ENCODE data around the gene WDFY3. TPM values are rescaled to one million over a fixed set of nuclear protein-coding genes. Genes with fewer than 3 reads are reported as not detected.
A peak's percentile ranks its signal among the peaks of the same experiment; 100 is the strongest.

WDFY3 gene
- total and polyA plus RNA-seq, 2 experiments from 2014 or later = 8.0 to 89.0 TPM

DNA sequence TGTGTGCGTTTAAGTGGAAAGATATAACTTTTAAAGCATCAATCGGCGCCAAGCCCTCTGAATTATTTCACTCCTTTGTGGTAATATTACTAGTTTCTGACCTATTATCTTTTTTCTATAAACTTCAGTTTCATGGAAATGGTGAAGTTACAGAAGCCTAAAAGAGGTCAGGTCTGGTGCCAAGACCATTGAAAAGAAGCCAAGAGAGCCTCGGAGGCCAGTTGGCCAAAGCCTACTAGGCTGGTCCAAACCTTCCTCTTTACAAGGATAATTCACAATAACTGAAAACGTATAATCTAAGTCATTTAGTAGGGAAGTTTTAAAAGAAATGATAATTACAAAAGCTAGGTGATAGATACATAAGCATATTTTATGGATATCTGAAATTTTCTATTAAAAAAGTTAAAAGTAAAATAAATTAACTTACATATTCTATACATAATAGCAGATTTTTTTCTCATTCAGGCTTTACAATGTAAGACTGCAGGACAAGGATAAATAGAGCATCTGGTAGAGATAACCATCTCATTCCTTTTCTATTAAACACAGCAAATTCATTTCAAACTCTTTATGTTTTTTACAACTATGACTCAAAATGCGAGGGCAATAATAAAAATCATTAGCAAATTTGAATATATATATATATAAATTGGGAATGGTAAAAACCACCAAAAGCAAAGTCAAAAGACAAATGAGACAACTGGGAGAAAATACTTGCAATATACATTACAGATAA, 49.2 kb downstream of the WDFY3 start (continued):
- TF ChIP-seq, protein P1, sequence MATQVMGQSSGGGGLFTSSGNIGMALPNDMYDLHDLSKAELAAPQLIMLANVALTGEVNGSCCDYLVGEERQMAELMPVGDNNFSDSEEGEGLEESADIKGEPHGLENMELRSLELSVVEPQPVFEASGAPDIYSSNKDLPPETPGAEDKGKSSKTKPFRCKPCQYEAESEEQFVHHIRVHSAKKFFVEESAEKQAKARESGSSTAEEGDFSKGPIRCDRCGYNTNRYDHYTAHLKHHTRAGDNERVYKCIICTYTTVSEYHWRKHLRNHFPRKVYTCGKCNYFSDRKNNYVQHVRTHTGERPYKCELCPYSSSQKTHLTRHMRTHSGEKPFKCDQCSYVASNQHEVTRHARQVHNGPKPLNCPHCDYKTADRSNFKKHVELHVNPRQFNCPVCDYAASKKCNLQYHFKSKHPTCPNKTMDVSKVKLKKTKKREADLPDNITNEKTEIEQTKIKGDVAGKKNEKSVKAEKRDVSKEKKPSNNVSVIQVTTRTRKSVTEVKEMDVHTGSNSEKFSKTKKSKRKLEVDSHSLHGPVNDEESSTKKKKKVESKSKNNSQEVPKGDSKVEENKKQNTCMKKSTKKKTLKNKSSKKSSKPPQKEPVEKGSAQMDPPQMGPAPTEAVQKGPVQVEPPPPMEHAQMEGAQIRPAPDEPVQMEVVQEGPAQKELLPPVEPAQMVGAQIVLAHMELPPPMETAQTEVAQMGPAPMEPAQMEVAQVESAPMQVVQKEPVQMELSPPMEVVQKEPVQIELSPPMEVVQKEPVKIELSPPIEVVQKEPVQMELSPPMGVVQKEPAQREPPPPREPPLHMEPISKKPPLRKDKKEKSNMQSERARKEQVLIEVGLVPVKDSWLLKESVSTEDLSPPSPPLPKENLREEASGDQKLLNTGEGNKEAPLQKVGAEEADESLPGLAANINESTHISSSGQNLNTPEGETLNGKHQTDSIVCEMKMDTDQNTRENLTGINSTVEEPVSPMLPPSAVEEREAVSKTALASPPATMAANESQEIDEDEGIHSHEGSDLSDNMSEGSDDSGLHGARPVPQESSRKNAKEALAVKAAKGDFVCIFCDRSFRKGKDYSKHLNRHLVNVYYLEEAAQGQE (IDR thresholded peaks at IDR 0.05; ENCODE audit: unreplicated experiment) = no peak
- TF ChIP-seq EZH2phosphoT487 (IDR thresholded peaks at IDR 0.05; ENCODE audit: unreplicated experiment) = no peak

DNA sequence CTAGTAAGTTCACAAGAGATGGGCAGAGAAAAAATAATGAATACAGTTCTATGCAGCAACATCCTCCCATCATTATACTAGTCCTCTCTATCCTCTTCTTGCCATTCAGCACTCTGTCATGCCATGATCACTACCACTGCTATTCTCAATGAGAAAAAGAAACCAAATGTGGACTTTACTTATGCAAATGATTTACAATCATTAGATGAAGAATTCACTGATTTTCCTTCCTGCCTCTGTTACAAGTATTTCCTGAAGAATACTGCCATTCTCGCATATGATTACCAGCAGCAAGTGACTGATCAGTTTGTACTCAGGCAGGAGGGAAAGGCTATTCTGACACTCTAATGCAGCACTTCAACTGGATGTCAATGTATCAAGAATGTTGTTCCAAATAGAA, 50.3 kb downstream of the WDFY3 start:
- ATAC-seq = peak; percentile 71
- no peaks in the 10 kb centered on the region for H3K9me2 ChIP-seq (ENCODE audit: insufficient read depth)
- no peaks in the 10 kb centered on the region for H3K9me3 Mint-ChIP-seq
- no peaks in the 10 kb centered on the region for H3K27me3 Mint-ChIP-seq (ENCODE audit: insufficient read depth, low read depth, poor library complexity)
- no peaks in the 10 kb centered on the region for H3K27me3 ChIP-seq (ENCODE audit: insufficient read depth)
- H3K4me1 Mint-ChIP-seq = peaks cover 34% of the 10 kb centered on the region
- peak overlapping the region; percentile 1; the same call in 1 of the 2 replicates for H3K27ac ChIP-seq (ENCODE audit: low read depth)
- no peak overlapping the region for H2AFZ ChIP-seq
- H3K79me2 ChIP-seq (replicated peaks; ENCODE audit: insufficient read depth) = peaks cover 77% of the 10 kb centered on the region
- H3K4me3 ChIP-seq = peak overlapping the region; percentile 15; the same call in 1 of the 2 replicates
- H3K36me3 Mint-ChIP-seq (ENCODE audit: low read depth) = peaks cover 36% of the 10 kb centered on the region
- peak overlapping the region; percentile 87 for H3K27ac Mint-ChIP-seq
- DNase-seq (ENCODE audit: low spot score) = peak; percentile 66
- no peaks in the 10 kb centered on the region for H3K36me3 ChIP-seq (ENCODE audit: insufficient read depth)
- H3K4me3 Mint-ChIP-seq = peak overlapping the region; percentile 43; the same call in 2 of the 3 replicates
- peak overlapping the region; percentile 25 for H3K4me2 ChIP-seq
- H4K20me1 ChIP-seq (replicated peaks; ENCODE audit: insufficient read depth) = no peaks in the 10 kb centered on the region
- H3F3A ChIP-seq (replicated peaks; ENCODE audit: low read depth) = no peaks in the 10 kb centered on the region
- H3K4me1 ChIP-seq (ENCODE audit: insufficient read depth) = peaks cover 33% of the 10 kb centered on the region
- TF ChIP-seq EZH2phosphoT487 (IDR thresholded peaks at IDR 0.05; ENCODE audit: unreplicated experiment) (no peak), ZNF114 (CRISPR knock-in tag; IDR thresholded peaks at IDR 0.05) (no peak), EZH2 (IDR thresholded peaks at IDR 0.05; ENCODE audit: low read depth, unreplicated experiment) (no peak), CREB1 (CRISPR knock-in tag; IDR thresholded peaks at IDR 0.05; ENCODE audit: low read depth) (no peak), NANOG (IDR thresholded peaks at IDR 0.05; ENCODE audit: borderline replicate concordance) (no peak; the same call in 1 of the 2 replicates), POLR2AphosphoS5 (IDR thresholded peaks at IDR 0.05; ENCODE audit: low read depth) (no peak), STAT1 (IDR thresholded peaks at IDR 0.05; ENCODE audit: unreplicated experiment) (no peak), ZNF331 (CRISPR knock-in tag; IDR thresholded peaks at IDR 0.05; ENCODE audit: low read depth) (no peak)
- TF ChIP-seq, protein P2, sequence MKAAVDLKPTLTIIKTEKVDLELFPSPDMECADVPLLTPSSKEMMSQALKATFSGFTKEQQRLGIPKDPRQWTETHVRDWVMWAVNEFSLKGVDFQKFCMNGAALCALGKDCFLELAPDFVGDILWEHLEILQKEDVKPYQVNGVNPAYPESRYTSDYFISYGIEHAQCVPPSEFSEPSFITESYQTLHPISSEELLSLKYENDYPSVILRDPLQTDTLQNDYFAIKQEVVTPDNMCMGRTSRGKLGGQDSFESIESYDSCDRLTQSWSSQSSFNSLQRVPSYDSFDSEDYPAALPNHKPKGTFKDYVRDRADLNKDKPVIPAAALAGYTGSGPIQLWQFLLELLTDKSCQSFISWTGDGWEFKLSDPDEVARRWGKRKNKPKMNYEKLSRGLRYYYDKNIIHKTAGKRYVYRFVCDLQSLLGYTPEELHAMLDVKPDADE (IDR thresholded peaks at IDR 0.05) = no peak
- TF ChIP-seq, protein P3, sequence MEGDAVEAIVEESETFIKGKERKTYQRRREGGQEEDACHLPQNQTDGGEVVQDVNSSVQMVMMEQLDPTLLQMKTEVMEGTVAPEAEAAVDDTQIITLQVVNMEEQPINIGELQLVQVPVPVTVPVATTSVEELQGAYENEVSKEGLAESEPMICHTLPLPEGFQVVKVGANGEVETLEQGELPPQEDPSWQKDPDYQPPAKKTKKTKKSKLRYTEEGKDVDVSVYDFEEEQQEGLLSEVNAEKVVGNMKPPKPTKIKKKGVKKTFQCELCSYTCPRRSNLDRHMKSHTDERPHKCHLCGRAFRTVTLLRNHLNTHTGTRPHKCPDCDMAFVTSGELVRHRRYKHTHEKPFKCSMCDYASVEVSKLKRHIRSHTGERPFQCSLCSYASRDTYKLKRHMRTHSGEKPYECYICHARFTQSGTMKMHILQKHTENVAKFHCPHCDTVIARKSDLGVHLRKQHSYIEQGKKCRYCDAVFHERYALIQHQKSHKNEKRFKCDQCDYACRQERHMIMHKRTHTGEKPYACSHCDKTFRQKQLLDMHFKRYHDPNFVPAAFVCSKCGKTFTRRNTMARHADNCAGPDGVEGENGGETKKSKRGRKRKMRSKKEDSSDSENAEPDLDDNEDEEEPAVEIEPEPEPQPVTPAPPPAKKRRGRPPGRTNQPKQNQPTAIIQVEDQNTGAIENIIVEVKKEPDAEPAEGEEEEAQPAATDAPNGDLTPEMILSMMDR (conservative IDR thresholded peaks at IDR 0.05; ENCODE audit: low read depth in 2 of 2) = no peak
- TF ChIP-seq, protein P1 (IDR thresholded peaks at IDR 0.05; ENCODE audit: unreplicated experiment) = no peak
